NCI-H460 (cell line): ENCODE results near the gene BHLHE40. TPM values are rescaled to one million over a fixed set of nuclear protein-coding genes. Genes with fewer than 3 reads are reported as not detected.

ENCODE experiments used
- DNase-seq: peaks from one replicate; pipeline ENCODE4 v3.0.0-alpha.2; 2016; ENCODE audit warnings: low read depth; ENCODE audit errors: extremely low read depth
- total RNA-seq: library from RNA; depleted of rRNA; stranded (reverse); fragments of >200 nt; shearing (Covaris generic); gene quantifications from 2 replicates; pipeline ENCODE4 v1.2.3, GENCODE V29; 2014; rRNA removed

The BHLHE40 gene
- total RNA-seq, 1 experiment from 2014 or later: 76.8 TPM

- DNase-seq: no peak
Observed at GRCh38 chr3:5015056-5015455, 35.8 kb downstream of the BHLHE40 start.

DNA sequence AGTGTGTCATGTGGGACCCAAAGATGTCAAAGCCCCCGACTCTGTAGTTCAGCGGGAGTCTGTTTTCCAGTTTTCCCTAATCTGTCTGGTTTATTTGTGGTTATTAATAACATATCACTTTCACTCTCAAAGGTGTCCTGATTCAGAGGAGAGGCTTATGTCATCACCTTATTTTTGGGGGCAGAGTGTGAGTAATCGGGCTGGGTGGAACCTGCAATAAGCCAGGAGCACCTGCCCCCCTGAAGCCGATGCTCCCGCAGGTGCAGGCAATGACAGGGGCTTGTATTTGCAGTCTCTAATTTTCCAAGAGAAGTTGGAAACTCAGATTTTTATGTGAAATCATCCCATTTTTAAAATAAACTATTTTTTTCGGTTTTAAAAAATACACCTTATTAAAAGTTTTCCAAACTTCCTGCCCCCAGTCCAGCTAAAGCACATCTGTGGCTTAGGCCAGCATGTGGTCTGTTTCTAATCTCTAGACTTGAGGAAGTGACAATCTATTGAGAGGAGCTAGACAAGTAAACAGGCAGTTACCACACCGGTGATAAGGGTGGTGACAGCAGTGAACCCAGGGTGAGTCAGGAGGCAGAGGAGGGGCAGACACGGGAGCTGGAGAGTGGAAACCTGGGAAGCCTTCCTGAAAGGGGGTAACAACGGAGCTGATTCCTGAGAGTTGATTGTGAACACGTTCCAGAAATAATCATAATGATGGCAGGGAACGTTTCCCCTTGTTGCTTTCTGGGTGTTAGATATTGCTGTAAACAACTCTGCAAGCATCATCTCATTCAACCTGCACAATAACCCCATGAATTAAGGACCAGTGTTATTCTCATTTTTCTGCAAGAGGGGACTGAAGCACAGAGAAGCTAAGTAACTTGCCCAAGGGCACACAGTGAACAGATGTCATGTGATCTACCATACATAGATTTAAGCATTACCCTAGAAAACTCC, 37.2 kb downstream of the BHLHE40 start:
- DNase-seq: peak; percentile 81

DNA sequence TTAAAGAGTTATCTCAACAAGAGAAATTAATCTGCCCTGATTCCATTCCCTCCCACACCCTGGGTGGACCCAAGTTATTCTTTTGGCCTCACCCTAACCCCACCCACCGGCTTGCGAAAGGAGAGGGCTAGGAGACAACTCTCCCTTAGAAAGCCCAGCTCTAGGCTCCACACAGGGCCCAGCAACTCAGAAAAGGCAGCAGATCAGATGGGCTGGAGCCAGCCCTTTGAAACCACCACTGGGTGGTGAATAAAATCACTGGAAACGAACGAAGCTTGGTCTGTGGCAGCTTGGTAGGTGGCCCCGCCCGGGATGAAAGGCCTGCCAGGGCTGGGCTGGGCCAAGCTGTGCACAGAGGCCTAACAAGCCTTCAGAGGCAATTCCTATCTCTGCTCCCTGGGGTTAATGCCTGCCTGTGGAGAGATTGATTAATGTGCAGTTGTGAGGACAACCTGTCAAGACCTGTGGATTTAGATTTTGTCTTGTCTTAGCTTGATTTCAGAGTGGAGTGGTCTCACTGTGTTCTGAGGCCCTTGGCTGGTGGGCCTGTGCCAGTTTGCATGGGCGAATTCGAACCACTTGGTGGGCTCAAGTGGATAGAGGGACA, 38.8 kb downstream of the BHLHE40 start:
- DNase-seq: peak; percentile 73

DNA sequence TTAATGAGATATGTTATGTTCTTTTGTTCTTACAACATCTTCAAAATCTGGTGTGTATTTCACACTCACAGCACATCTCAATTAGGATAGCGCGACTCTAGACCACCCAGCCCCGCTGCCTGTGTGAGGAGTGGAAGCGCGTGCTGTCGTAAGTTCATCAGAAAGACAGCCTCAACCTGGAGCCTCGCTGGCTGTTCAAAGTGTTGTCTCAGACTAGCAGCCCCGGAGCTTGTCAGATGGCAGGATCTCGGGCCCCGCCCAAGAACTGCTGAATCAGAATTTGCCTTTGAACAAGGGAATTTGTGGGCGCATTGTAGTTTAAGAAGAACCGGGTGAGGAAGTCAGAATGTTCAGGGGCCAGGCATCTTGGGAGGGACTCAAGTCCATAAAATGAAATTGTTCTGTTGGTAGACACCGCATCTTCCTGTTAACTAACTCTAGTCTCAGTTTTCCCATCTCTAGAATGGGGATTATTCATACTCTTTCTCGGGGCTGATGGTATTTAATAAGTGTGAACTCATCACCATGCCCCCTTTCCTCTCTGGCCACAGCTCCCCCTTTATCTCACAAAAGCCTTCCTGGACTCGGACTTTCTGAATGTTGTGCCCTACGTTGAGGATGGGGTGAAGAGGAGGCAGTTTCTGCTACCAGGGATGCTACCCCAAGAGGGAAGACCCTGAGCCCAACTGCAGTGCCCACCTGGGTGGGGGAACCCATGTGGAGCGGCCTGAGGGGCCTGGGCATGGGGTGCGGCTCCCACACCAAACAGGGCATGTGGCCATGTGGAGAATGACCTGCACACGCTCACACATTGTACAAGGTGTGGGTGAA, 40.4 kb downstream of the BHLHE40 start:
- no peak for DNase-seq

GRCh38 chr3:5020242-5020722, 41.0 kb downstream of the BHLHE40 start:
- no peak for DNase-seq

DNA sequence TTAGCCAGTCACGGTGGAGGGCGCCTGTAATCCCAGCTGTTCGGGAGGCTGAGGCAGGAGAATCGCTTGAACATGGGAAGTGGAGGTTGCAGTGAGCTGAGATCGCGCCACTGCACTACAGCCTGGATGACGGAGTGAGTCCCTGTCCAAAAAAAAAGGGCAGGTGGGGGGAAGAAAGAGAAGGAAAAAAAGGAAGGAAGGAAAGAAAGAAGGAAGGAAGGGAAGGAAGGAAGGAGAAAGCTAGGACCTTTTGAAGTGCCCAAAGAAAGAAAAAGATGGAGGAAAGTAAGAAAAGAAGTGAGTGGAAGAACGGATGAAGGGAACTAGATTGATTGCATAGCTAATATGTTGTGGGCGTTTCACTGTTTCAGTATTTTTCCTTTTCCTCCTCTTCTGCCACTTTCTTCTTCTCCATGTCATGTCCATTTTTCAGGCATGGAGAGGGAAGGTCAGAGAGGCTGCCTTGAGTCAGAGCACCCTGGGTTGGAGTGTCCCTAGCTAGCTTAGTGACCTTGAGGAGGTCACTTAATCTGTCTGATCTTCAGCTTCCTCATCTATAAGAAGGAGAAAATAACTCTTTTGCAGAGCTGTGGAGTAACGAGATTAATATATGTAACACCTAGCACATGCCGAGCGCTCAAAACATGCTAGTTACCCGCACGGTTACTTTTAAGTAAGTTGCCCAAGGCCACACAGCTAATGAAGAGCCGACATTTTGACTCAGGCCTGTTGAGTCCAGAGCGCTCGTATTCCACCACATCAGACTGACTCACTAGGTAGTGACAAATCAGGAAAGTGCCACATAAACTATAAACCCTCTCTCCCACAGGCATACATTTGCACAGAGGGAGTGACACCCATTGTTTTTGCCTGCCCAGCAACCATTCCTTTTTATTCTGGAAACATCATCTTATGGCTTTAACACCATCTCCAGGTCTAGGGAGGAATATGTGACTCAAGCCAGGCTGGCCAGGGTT, 42.2 kb downstream of the BHLHE40 start:
- DNase-seq: peak; percentile 57

- DNase-seq: no peak
Observed at GRCh38 chr3:5022187-5022965, 43.1 kb downstream of the BHLHE40 start.

GRCh38 chr3:5022966-5023776, 43.9 kb downstream of the BHLHE40 start:
- DNase-seq: peak; percentile 79

- DNase-seq: no peak
Observed at GRCh38 chr3:5023777-5024346, 44.6 kb downstream of the BHLHE40 start.

DNA sequence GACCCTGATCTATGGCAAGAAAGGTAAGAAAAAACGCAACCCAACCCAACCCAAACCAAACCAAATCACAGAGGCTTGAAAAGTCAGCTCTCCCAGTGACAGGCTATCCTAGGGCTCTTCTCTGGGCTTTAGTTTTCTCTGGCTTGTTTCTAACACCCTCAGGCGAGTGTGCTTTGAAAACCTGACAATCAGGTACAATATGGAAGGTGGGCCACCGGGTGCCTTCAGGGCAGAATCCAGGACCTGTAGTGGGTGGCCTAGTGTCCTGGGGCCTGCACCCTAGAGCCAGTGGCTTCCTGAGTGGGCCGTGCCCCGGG, 46.8 kb downstream of the BHLHE40 start:
- DNase-seq: no peak

- DNase-seq: no peak
Observed at GRCh38 chr3:5029715-5030114, 50.5 kb downstream of the BHLHE40 start.

- no peak for DNase-seq
Observed at GRCh38 chr3:5030152-5030551, 50.9 kb downstream of the BHLHE40 start.

GRCh38 chr3:5032844-5033243, 53.6 kb downstream of the BHLHE40 start:
- no peak for DNase-seq

Other genes starting within 250 kb of the BHLHE40 start
- gene ARL8B, start 142.9 kb downstream of the BHLHE40 start, total RNA-seq: 37.0 and 37.4 TPM in 2 replicates
- 16.7 and 22.4 TPM in 2 replicates for gene EDEM1, start 208.3 kb downstream of the BHLHE40 start, total RNA-seq